A549 treated with Mapracorat at 1 μM for 4 hours (cell line): ENCODE measurements around the gene PTPRF. TPM values are rescaled to one million over a fixed set of nuclear protein-coding genes. Genes with fewer than 3 reads are reported as not detected.

Experiments
- total RNA-seq: library from RNA; stranded (reverse); fragments of 200-300 nt; extraction: Qiagen RNA extraction; gene quantifications from 5 replicates; pipeline ENCODE4 v1.2.3, GENCODE V29; 2022

PTPRF gene
- 81.1 to 113 TPM (median 93.5 TPM) in 5 replicates for total RNA-seq

DNA sequence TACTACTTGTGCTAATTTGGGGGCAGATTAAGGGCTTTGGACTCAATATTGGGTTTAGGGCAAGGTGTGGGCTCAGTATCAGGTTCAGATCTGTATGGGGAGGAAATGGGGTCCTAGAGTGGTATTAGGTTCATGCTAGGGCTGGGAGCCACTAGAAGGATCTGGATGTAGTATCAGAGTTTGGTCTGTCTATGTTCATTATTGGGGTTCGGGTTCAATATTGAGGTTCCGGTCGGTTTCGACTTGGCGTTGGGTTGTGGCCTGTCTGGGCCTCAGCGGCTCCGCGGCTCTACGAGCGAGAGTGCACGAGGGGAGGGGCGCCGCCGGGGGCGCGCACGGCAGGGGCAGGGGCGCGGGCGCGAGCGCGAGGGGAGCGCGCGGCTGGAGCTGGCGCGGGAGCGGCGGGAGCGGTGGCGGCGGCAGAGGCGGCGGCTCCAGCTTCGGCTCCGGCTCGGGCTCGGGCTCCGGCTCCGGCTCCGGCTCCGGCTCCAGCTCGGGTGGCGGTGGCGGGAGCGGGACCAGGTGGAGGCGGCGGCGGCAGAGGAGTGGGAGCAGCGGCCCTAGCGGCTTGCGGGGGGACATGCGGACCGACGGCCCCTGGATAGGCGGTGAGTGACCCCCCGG, at the start of gene PTPRF:
Gene PTPRF (plus strand): TSS at position 401 of the 624 bp plus-strand sequence. CDS start 14,193 bp downstream, outside the sequence.

Other genes starting within 250 kb of the PTPRF start
- gene C1orf210, start 245.3 kb upstream of the PTPRF start, total RNA-seq = not detected in 5 replicates
- gene TIE1, start 229.9 kb upstream of the PTPRF start, total RNA-seq = not detected in 5 replicates
- 0.23 TPM in 1 of 5 replicates, not detected in the others for gene MPL, start 193.1 kb upstream of the PTPRF start, total RNA-seq
- 178 to 205 TPM (median 195 TPM) in 5 replicates for gene CDC20, start 171.9 kb upstream of the PTPRF start, total RNA-seq
- gene ELOVL1, start 162.9 kb upstream of the PTPRF start, total RNA-seq = 131 to 158 TPM (median 137 TPM) in 5 replicates
- 34.7 to 37.6 TPM (median 36.1 TPM) in 5 replicates for gene MED8, start 141.1 kb upstream of the PTPRF start, total RNA-seq
- 4.8 to 9.4 TPM (median 6.5 TPM) in 5 replicates for gene SZT2, start 141.0 kb upstream of the PTPRF start, total RNA-seq
- 12.2 to 17.2 TPM (median 16.2 TPM) in 5 replicates for gene HYI, start 77.0 kb upstream of the PTPRF start, total RNA-seq
- gene KDM4A, start 119.3 kb downstream of the PTPRF start, total RNA-seq = 13.3 to 15.9 TPM (median 14.3 TPM) in 5 replicates
- gene ST3GAL3, start 176.7 kb downstream of the PTPRF start, total RNA-seq = 1.9 to 3.2 TPM (median 2.7 TPM) in 5 replicates